Spleen (tissue), 7 donors: Measurements from ENCODE around the gene CNTNAP5.

Experiments
- POLR2A ChIP-seq, 3 donors: fragments of 450-650 bp; IDR thresholded peaks; one replicate each; pipeline ENCODE4 v1.5.1; 2017; ENCODE audit warnings: antibody characterized with exemption in 3 of 3, mild to moderate bottlenecking in 1 of 3
- POLR2AphosphoS5 ChIP-seq, 3 donors: sonication (generic); formaldehyde crosslinking; IDR thresholded peaks; one replicate each; pipeline ENCODE4 v1.5.1; 2017; ENCODE audit warnings: antibody characterized with exemption in 3 of 3
- TF ChIP-seq, protein P1 (sequence below), 11 experiments: fragments of 200-600 bp in 7 of 11; fragments of 450-650 bp in 4 of 11; sonication (generic) in 4 of 11; IDR thresholded peaks in 8 of 11; conservative IDR thresholded peaks in 3 of 11; 1 replicate in 7 of 11; 2 replicates in 4 of 11; pipeline versions ENCODE4 v1.4.0 to v1.8.0; 2016 to 2021; ENCODE audit warnings: antibody characterized with exemption in 11 of 11, inconsistent platforms in 4 of 11, mild to moderate bottlenecking in 1 of 11
- donor health status: DM: no; HTN: no; CAD: no; lungs with moderate emphysema.
- donor health status: DM: no; HTN: no; CAD: no.
- donor health status: DM: no; HTN: no; CAD: no.

GRCh38 chr2:123993728-123994323, 31.3 kb upstream of the CNTNAP5 start:
- TF ChIP-seq POLR2A (IDR thresholded peaks at IDR 0.05) (no peak), POLR2AphosphoS5 (IDR thresholded peaks at IDR 0.05) (no peak)
- TF ChIP-seq, protein P1, sequence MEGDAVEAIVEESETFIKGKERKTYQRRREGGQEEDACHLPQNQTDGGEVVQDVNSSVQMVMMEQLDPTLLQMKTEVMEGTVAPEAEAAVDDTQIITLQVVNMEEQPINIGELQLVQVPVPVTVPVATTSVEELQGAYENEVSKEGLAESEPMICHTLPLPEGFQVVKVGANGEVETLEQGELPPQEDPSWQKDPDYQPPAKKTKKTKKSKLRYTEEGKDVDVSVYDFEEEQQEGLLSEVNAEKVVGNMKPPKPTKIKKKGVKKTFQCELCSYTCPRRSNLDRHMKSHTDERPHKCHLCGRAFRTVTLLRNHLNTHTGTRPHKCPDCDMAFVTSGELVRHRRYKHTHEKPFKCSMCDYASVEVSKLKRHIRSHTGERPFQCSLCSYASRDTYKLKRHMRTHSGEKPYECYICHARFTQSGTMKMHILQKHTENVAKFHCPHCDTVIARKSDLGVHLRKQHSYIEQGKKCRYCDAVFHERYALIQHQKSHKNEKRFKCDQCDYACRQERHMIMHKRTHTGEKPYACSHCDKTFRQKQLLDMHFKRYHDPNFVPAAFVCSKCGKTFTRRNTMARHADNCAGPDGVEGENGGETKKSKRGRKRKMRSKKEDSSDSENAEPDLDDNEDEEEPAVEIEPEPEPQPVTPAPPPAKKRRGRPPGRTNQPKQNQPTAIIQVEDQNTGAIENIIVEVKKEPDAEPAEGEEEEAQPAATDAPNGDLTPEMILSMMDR (IDR thresholded peaks at IDR 0.05 in 8 of 11, conservative IDR thresholded peaks at IDR 0.05 in 3 of 11), result peak; percentile 27 to 64 (median 51)
